Activated CD8-positive, alpha-beta memory T cell treated with anti-CD3 and anti-CD28 coated beads, Interleukin-2, amount 50 U/mL, for 4 hours (primary cell): Measurements from ENCODE around the gene CAMK2D.

ENCODE experiments used
- DNase-seq: peaks from one replicate; pipeline ENCODE4 v3.0.0-alpha.2; 2020

CAMK2D gene

GRCh38 chr4:113593400-113594230, 167.9 kb downstream of the CAMK2D start:
- no peak for DNase-seq

DNA sequence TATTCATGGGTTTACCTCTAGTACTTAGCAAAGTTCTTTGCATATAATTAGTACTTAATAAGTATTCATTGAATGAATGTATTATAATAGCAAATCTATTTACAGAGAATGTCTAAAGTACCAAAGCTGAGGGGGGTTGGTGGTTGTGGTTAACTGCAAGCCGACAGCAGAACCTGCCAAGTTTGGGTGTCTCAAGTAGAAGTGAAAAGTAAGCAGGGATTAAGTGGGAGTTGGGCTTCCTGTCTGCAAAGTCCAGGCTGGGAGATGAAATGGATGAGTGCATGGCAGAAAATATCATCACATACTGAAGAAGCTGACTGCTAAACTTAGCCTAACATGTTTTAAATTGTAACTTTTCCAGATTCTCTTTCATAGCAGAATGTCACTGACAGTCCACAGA, 169.6 kb downstream of the CAMK2D start:
- DNase-seq = no peak

DNA sequence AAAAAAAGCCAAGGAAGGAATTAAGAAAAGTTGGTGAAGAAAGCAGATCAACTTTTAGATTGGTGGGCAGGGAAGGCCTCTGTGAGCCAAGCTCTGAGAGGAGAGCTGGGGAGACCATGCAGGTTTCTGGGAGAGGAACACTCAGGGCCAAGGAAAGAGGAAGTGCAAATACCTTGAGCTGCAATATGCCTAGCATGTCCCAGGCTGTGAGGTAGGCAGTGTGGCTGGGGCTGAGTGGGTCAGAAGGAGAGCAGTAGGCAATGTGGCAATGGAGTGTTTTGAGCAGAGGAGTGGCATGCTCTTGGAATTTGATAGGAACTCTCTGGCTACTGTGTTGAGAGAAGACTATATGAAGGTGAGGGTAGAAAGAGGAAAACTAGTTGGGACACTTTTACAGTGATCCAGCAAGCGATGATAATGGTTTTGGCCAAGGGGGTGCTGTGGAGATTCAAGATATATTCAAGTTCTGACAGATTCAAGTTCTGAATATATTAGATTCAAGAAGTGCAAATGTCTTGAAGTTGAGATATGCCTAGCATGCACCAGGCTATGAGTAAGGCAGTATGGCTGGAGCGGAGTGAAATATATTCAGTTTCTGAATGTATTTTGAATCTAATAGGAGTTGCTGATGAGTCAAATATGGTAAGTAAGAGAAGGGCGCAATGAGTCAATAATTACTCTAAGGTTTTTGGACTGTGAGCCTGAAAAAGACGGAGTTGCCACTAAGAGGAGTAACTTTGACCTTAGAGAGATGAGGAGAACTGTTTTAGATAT, 172.5 kb downstream of the CAMK2D start:
- no peak for DNase-seq

DNA sequence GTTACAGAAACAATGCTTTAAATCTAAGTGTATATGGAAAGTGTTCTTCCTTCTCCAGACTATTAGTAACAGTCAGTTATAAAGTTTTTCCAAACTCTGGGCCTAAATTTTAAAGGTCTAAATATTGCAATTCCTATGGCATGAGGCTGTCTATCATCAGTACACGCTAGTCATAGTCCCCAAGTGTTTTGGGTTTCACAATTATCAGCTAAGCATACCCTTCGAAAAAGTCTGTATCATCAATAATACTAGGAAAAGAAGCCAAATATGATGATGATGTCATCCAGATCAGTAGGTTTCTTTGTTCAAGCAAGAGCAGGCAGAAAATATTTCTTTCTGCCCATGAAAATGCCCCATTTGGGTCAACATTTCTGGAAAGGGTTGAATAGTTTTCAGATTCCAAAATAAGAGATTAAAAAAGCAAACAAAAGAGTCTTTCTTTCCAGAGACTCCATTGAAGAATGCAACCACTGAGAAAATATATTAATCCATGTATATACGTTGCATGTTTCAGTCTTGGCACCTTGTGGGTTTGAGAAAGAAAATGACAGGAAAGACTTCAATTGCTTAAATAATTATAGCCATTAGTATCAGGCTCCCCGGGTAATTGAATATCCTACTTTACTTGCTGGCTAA, 173.8 kb downstream of the CAMK2D start:
- DNase-seq = no peak

DNA sequence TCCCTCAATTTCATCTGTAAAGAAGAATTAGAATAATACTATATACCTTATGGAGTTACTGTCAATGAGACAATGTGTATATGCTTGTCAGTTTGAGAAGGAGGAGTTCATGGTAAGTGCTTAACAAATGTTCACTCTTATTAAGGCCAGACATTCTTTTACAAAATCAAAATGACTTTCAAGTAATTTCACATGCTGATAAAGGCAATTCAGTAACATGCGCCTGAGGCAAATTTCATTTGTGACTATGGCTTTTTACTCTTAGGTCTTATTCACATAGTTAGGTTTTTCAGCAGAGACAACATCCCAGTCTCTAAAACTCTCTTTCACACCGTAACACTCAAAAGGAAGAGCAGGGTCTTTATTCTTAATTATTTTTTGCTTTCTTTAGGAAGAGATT, 174.4 kb downstream of the CAMK2D start:
- DNase-seq = no peak

- DNase-seq = no peak
These were observed 175.5 kb downstream of the CAMK2D start for GRCh38 chr4:113586072-113586471.

- DNase-seq = no peak
These were observed 177.0 kb downstream of the CAMK2D start for GRCh38 chr4:113584407-113585150.

GRCh38 chr4:113582737-113583136, 178.8 kb downstream of the CAMK2D start:
- no peak for DNase-seq

DNA sequence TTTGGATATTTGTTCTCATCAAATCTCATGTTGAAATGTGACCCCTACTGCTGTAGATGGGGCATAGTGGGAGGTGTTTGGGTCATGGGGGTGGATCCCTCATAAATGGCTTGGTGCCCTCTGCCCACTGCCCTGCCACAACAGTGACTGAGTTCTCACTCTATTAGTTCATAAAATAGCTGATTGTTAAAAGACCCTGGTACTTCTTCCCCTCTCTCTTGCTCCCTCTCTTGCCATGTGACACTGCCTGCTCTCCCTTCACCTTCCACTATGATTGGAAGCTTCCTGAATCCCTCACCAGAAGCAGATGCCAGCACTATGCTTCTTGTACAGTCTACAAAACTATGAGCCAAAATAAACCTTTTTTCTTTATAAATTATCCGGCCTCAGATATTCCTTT, 182.2 kb downstream of the CAMK2D start:
- DNase-seq = no peak

DNA sequence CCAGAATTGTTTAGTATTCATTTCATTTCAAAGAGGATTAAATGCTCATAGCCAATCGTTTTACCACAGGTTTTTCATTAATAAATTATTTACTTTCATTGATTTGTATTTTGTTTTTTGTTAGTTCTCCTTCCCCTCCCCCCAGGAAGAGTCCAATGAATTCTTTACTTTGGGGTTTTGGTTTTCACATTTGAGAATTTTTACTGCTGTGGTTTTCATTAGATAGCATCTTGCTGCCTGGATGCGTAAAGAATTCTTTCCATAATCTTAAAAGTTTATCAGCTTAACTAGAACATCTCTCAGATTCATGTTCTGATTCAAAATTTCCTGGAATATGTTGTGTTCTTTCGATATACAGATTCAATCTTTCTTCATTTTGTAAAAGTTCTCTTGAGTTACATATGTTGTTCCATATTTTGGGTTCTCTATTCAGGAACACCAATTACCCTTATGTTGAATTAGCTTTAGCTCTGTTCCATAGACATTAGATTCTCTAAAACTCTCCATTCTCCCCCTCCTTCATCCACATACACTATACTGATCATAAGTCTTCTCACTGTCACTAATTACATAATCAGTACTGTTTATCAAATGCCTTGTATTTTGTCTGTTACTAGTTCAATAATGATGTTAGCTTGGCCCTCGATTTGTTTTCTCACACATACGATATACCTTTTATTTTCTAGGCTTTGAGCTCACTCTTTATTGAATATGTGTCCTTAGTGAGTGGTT, 184.4 kb downstream of the CAMK2D start:
- DNase-seq = no peak

DNA sequence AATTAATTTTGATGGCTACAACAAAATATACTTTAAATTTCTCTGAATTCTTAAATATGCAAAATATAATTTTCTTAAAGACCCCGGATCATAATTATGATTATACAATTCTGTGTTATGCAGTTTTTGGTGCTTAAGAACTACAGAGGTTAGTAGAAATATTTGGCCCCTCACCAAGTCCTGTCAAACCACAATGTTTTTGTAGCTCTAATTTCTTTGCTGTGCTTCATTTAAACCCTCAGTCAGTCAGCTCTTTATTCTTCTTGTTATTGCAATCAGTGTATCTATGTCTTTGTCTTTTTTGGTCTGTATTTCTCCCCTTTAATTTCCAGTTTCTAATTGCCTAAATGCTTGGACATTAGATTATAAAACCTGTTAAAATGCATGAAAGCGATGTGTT, 186.1 kb downstream of the CAMK2D start:
- DNase-seq = no peak

DNA sequence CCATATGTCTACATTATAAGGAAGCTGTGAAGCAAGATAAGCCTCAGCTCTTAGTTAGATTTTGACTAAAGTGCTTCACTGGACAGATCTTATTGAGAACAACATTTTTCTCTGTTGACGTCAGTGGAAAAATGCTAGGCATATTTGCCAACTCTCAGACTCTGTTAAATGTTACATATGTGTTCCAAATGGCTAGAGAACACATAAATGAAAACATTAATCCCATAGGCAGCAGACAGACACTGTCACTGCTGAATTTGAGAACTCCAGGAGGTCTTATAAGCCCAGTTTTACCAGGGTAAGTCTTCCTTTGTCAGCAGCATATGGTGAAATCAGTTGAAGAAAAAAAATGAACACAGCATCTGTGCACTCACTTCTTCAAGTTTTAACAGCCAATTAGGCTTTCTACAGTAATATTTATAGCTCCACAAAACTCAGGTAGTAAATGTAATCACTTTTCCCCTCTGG, 186.9 kb downstream of the CAMK2D start:
- DNase-seq = no peak

GRCh38 chr4:113572620-113573019, 188.9 kb downstream of the CAMK2D start:
- DNase-seq = no peak

DNA sequence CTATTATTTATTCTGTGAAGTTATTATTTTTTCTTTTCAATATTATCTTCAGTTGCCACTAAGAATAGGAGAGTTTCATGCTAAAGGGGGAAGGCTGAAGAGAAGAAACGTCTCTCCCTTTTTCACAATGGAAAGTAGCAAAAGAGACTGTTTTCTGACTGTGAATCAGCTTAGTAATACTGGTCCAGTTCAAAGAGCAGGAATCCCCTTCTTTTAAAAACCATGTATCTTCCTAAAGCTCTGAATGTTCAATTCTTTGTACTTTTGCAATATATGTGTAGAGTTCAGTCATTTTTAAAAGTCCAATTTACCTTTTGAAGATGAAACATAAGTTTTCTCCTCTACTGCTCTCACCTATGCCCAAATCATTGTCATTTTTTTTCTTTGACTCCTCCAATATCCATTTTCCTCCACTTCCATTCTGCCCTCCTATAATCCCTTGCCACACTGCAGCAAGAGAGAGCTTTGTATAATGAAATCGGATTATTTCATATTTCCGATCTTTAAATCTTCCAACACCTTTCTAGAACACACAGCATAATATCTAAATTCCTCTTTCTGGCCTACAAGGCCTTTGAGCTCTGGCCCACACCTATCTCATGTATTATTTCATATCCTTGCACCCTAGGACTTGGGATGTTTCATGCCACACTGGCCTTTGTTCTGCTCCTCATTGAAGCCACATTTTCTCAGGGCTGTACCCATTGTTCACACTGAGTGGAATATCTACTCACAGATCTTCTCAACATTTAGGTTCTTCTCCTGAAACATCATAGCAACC, 195.3 kb downstream of the CAMK2D start:
- DNase-seq = no peak

- DNase-seq = no peak
These were observed 195.9 kb downstream of the CAMK2D start for GRCh38 chr4:113565702-113566012.

DNA sequence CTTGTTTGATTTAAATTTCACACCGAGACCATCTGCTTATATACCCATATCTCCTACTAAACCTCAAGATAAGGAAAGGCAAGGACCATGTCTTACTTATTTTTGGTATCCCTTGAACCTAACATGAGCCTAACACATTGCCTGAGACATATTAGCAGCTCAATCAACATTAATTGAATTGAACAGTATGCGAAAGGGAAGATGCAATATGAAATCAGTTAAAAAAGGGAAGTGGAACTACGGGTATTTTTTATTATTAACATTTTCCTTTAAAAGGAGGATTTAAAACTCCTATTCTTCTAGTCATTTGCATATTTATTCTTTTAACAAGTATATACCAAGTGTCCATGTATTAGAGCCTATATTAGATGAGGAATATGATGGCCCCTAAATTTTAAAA, 197.0 kb downstream of the CAMK2D start:
- DNase-seq = no peak

DNA sequence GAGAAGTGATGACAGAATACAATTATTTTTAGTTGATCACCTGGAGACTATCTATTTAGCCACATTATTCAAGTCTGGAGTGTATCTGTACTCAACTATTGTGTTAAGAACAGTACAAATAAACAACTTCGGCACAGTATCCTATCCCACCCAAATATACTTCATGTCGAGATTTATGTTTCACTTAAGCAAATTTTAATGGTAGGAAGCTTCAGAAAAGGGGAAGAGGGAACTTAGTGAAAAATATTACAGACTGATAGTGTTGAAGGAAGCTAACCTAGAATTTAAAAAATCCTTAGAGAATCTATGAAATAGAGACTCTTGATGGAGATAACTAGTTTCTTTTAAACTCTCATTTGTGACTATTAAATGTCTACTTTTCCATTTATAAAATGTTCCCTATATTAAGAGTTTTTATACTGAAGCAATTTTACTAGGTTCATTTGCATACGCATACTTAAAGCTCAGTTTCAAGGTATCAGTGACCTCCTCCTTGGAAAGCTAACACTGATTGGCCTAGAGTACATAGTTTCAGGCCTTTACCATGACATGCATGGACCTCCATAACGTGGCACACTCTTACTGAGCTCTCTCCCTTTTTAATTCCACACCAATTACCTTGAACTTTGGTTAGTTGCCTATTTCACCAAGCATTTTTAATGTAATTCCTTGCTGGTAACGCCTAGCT, 197.7 kb downstream of the CAMK2D start:
- DNase-seq = no peak

DNA sequence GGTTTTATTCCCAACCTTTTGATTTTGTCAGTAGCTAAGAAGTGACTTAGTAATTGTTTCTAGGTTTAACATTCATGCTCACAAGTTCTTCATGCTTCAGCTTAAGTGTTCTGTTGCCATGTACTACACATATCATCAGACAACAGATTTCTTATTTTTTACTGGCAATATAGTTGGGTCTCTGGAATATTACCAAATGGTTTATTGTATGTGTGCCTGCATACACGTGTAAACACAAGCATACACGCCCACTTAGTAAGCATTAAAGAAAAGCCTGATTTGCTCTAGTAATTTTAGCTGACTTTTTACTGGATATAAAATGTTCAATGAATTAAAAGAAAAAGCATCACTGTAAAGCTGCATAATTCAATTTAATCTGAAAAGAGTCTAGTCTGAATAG, 199.8 kb downstream of the CAMK2D start:
- DNase-seq = no peak

GRCh38 chr4:113561092-113561491, 200.4 kb downstream of the CAMK2D start:
- no peak for DNase-seq

DNA sequence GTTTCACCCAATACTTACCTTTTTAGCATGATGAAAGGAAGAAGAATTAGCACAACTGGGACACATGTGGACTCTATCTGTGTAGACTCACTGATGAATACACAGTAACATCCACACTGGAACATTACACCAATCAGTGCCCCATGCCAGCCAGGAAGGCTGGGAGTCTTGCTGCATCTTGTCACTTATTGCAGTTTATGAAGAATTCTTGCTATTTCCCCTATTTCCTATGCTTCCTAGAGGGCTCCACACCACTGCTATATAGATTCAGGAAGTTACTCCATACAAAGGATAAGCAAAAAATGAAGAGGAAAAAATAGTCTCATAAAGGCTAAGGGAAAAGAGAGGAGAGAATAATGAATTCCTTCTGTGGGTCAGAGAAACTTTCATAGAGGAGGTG, 201.0 kb downstream of the CAMK2D start:
- no peak for DNase-seq

- DNase-seq = no peak
These were observed 201.6 kb downstream of the CAMK2D start for GRCh38 chr4:113559947-113560346.
